ENCODE results near the gene LAT. TPM values are rescaled to one million over a fixed set of nuclear protein-coding genes. Genes with fewer than 3 reads are reported as not detected.

The LAT gene
- total and polyA plus RNA-seq, 7 donors, result 1.6 to 2.1 (median 1.8) TPM

DNA sequence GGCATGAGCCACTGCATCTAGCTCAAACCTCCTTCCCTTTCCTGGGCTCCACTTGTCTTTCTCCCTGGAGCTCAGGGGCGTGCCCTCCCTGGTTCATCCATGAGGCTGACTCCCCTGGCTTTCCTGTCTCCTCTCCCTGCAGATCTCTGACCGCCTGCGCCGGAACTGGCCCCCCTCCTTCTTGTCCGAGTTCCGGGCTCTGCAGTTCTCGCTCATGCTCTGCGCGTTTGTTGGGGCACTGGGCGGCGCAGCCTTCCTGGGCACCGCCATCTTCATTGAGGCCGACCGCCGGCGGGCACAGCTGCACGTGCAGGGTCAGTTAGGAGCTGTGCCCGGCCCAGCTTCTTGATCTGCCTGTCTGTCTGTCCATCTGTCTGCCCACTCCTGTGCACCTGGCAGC, 1.2 kb upstream of the LAT start:
- Histone ChIP-seq H3K4me1 (no peaks in the 10 kb centered on the region), H3K27ac (no peak overlapping the region), H3K36me3 (ENCODE audit: insufficient read depth in 1 of 2, low read depth in 1 of 2) (peaks cover 4 to 90% of the 10 kb centered on the region in 2 donors), H3K9me3 (peaks cover 7% of the 10 kb centered on the region), H3K27me3 (ENCODE audit: insufficient read depth in 3 of 3, low read length in 2 of 3) (no peaks in the 10 kb centered on the region), H3K4me3 (no peak overlapping the region)
- DNase-seq (peak in 1 of 2 donors; percentile 57), ATAC-seq (no peak)
- TF ChIP-seq, protein P1, sequence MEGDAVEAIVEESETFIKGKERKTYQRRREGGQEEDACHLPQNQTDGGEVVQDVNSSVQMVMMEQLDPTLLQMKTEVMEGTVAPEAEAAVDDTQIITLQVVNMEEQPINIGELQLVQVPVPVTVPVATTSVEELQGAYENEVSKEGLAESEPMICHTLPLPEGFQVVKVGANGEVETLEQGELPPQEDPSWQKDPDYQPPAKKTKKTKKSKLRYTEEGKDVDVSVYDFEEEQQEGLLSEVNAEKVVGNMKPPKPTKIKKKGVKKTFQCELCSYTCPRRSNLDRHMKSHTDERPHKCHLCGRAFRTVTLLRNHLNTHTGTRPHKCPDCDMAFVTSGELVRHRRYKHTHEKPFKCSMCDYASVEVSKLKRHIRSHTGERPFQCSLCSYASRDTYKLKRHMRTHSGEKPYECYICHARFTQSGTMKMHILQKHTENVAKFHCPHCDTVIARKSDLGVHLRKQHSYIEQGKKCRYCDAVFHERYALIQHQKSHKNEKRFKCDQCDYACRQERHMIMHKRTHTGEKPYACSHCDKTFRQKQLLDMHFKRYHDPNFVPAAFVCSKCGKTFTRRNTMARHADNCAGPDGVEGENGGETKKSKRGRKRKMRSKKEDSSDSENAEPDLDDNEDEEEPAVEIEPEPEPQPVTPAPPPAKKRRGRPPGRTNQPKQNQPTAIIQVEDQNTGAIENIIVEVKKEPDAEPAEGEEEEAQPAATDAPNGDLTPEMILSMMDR (IDR thresholded peaks at IDR 0.05), result no peak
- intact Hi-C loops (cut with DNase I), result no loop called here
- 86 to 91% (median 90%) methylated on average over 18 of the region's 18 CpGs for WGBS, 3 donors

DNA sequence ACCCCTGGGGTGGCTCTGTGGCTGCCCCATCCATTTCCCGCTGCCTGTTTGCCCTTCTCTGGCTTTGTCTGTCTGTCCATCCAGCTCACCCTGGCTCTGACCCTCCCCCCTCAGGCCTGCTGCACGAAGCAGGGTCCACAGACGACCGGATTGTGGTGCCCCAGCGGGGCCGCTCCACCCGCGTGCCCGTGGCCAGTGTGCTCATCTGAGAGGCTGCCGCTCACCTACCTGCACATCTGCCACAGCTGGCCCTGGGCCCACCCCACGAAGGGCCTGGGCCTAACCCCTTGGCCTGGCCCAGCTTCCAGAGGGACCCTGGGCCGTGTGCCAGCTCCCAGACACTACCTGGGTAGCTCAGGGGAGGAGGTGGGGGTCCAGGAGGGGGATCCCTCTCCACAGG, 761 bp upstream of the LAT start:
- no peak overlapping the region for H3K4me3 ChIP-seq
- ATAC-seq, result no peak
- peak in 1 of 2 donors; percentile 57 for DNase-seq
- peaks cover 4 to 85% of the 10 kb centered on the region in 2 donors for H3K36me3 ChIP-seq (ENCODE audit: insufficient read depth in 1 of 2, low read depth in 1 of 2)
- no peak overlapping the region for H3K27ac ChIP-seq
- TF ChIP-seq, protein P1 (IDR thresholded peaks at IDR 0.05), result no peak
- 79% methylated on average over 12 of the region's 12 CpGs for WGBS, 3 donors
- H3K9me3 ChIP-seq, result peaks cover 7% of the 10 kb centered on the region
- H3K4me1 ChIP-seq, result no peaks in the 10 kb centered on the region
- H3K27me3 ChIP-seq (ENCODE audit: insufficient read depth in 3 of 3, low read length in 2 of 3), result no peaks in the 10 kb centered on the region
- intact Hi-C loops (cut with DNase I), result no loop called here

DNA sequence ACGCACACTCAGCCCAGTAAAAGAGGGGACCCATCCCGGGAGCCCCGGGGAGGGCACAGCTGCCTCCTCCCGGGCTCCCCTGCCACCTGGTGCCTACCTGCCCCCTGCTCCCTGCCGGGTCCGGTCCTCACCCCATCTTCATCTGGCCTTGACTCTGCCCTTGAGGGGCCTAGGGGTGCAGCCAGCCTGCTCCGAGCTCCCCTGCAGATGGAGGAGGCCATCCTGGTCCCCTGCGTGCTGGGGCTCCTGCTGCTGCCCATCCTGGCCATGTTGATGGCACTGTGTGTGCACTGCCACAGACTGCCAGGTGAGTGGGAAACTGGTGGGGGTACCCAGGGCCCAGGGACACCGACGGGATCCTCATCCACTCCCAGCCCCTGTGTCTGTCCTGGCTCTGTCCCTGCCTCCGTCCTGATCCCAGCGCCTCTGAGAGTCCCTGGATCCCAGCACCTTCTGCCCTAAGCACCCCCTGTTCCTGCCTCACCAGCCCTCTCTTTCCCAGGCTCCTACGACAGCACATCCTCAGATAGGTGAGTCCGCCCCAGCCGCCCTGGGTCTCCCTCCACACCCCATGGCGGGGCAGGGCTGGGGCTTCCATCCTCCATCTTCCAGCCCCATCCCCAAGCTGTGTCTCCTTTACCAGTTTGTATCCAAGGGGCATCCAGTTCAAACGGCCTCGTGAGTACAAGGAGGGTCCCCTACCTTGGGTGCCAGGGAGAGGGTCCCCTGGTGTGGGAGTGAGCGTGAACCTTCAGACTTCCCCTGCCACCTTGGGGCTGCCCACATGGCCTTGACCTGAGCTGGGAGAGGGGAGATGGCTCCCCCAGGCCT, 574 bp downstream of the LAT start:
- Histone ChIP-seq H3K9me3 (peaks cover 7% of the 10 kb centered on the region), H3K27me3 (ENCODE audit: insufficient read depth in 3 of 3, low read length in 2 of 3) (no peaks in the 10 kb centered on the region), H3K4me1 (no peaks in the 10 kb centered on the region), H3K4me3 (no peak overlapping the region), H3K36me3 (ENCODE audit: insufficient read depth in 1 of 2, low read depth in 1 of 2) (peaks cover 0 to 79% of the 10 kb centered on the region in 2 donors), H3K27ac (no peak overlapping the region)
- ATAC-seq (peak in 2 of 4 donors; percentile 12 to 27), DNase-seq (no peak)
- TF ChIP-seq, protein P1 (IDR thresholded peaks at IDR 0.05), result no peak
- 85 to 89% (median 85%) methylated on average over 16 to 19 of the region's 19 CpGs for WGBS, 3 donors
- intact Hi-C loops (cut with DNase I), result no loop called here

DNA sequence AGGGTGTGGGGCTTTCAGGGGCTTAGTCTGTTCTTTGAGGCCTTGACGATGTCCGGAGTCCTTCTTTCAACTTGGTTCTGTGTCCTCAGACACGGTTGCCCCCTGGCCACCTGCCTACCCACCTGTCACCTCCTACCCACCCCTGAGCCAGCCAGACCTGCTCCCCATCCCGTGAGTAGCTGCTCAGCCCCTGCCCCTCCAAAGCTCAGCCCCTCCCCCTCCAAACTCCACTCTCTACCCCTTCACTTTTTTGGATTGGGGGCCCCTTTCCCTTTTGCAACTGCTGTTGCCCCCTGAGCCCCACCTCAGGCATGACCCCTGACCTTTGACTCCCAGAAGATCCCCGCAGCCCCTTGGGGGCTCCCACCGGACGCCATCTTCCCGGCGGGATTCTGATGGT, 1.2 kb downstream of the LAT start:
- ATAC-seq (no peak), DNase-seq (no peak)
- peaks cover 0 to 73% of the 10 kb centered on the region in 2 donors for H3K36me3 ChIP-seq (ENCODE audit: insufficient read depth in 1 of 2, low read depth in 1 of 2)
- intact Hi-C loops (cut with DNase I), result no loop called here
- no peaks in the 10 kb centered on the region for H3K4me1 ChIP-seq
- TF ChIP-seq, protein P1 (IDR thresholded peaks at IDR 0.05), result no peak
- H3K27ac ChIP-seq, result no peak overlapping the region
- H3K9me3 ChIP-seq, result peaks cover 7% of the 10 kb centered on the region
- 86 to 92% (median 91%) methylated on average over 9 of the region's 9 CpGs for WGBS, 3 donors
- no peak overlapping the region for H3K4me3 ChIP-seq
- H3K27me3 ChIP-seq (ENCODE audit: insufficient read depth in 3 of 3, low read length in 2 of 3), result no peaks in the 10 kb centered on the region
